IMR-90 (cell line): ENCODE measurements around the gene ZNF783. TPM values are rescaled to one million over a fixed set of nuclear protein-coding genes. Genes with fewer than 3 reads are reported as not detected.

Experiments
- ATAC-seq: fragments of 200-7000 bp; cut with Tn5 transposase; 2 replicates; pipeline ENCODE4 v1.9.1; 2020; ENCODE audit warnings: low read depth, mild to moderate bottlenecking, moderate library complexity
- BruUV-seq: library from RNA; stranded (reverse); fragments of 400-500 nt; replicated peaks from 2 replicates; lab custom pipeline; 2021; lab: Mats Ljungman, UMichigan
- CTCF ChIA-PET: fragments of 300-600 bp; formaldehyde crosslinking; extraction: SDS; loops from one replicate; lab custom pipeline; 2021; ENCODE audit warnings: antibody characterized with exemption; lab: Yijun Ruan, JAX
- POLR2A ChIA-PET: fragments of 300-600 bp; sonication (Branson Sonifier 250); formaldehyde crosslinking; loops from one replicate; lab custom pipeline; 2022; ENCODE audit warnings: antibody characterized with exemption; ENCODE audit not compliant: unreplicated experiment; lab: Charles Lee
- DNase-seq: peaks from one replicate; pipeline ENCODE4 v3.0.0; 2013
- H2AFZ ChIP-seq: replicated peaks from 2 replicates; pipeline ENCODE3; 2013; ENCODE audit warnings: low read length, mild to moderate bottlenecking; ENCODE audit not compliant: poor library complexity
- H2AK5ac ChIP-seq: 2 replicates; pipeline ENCODE4 v1.6.1; 2013; ENCODE audit warnings: low read depth, low read length, inconsistent platforms
- H2AK9ac ChIP-seq: replicated peaks from 2 replicates; pipeline ENCODE3; 2013; ENCODE audit warnings: mild to moderate bottlenecking, low read depth, low read length, moderate library complexity; ENCODE audit not compliant: poor library complexity
- H2BK120ac ChIP-seq: 2 replicates; pipeline ENCODE4 v1.6.1; 2013; ENCODE audit warnings: low read depth, low read length, inconsistent platforms
- H2BK15ac ChIP-seq: 3 replicates; pipeline ENCODE4 v1.6.1; 2013; ENCODE audit warnings: low read depth, low read length, inconsistent platforms
- H2BK20ac ChIP-seq: 2 replicates; pipeline ENCODE4 v1.6.1; 2013; ENCODE audit warnings: low read depth, mild to moderate bottlenecking, inconsistent platforms, low read length, moderate library complexity
- H2BK5ac ChIP-seq: 2 replicates; pipeline ENCODE4 v1.6.1; 2013; ENCODE audit warnings: mild to moderate bottlenecking, low read depth, low read length, inconsistent platforms; ENCODE audit not compliant: poor library complexity, severe bottlenecking
- H3K14ac ChIP-seq: replicated peaks from 2 replicates; pipeline ENCODE4 v1.6.1; 2013; ENCODE audit warnings: low read depth, low read length, inconsistent platforms
- H3K18ac ChIP-seq: 2 replicates; pipeline ENCODE4 v1.6.1; 2013; ENCODE audit warnings: low read depth, low read length, control low read depth
- H3K23ac ChIP-seq: 2 replicates; pipeline ENCODE4 v1.6.1; 2013; ENCODE audit warnings: low read depth, low read length, inconsistent platforms
- H3K27ac ChIP-seq: 2 replicates; pipeline ENCODE4 v1.5.1; 2013; ENCODE audit warnings: mild to moderate bottlenecking, control low read depth, low read length; ENCODE audit not compliant: insufficient read depth
- H3K27me3 ChIP-seq: 2 replicates; pipeline ENCODE4 v1.6.1; 2013; ENCODE audit warnings: low read length; ENCODE audit not compliant: control insufficient read depth, insufficient read depth
- H3K36me3 ChIP-seq: 2 replicates; pipeline ENCODE4 v1.6.1; 2013; ENCODE audit warnings: low read length, mixed read lengths; ENCODE audit not compliant: control insufficient read depth, insufficient read depth
- H3K4ac ChIP-seq: 2 replicates; pipeline ENCODE4 v1.6.1; 2013; ENCODE audit warnings: low read depth, low read length, inconsistent platforms
- H3K4me1 ChIP-seq: 2 replicates; pipeline ENCODE4 v1.6.1; 2013; ENCODE audit warnings: low read length, mixed read lengths; ENCODE audit not compliant: control insufficient read depth, insufficient read depth
- H3K4me2 ChIP-seq: 2 replicates; pipeline ENCODE4 v1.6.1; 2013; ENCODE audit warnings: low read depth, mild to moderate bottlenecking, control low read depth, low read length, moderate library complexity
- H3K4me3 ChIP-seq: 2 replicates; pipeline ENCODE4 v1.5.1; 2013; ENCODE audit warnings: low read depth, mild to moderate bottlenecking, control low read depth, low read length, moderate library complexity; ENCODE audit not compliant: insufficient read depth
- H3K56ac ChIP-seq: 2 replicates; pipeline ENCODE4 v1.6.1; 2013; ENCODE audit warnings: low read length, inconsistent platforms; ENCODE audit not compliant: insufficient read depth; ENCODE audit errors: extremely low read depth
- H3K79me1 ChIP-seq, 2 experiments: 2 replicates each; pipeline ENCODE4 v1.6.1; 2013; ENCODE audit warnings: low read length in 2 of 2, inconsistent platforms in 1 of 2, low read depth in 1 of 2
- H3K9ac ChIP-seq: 2 replicates; pipeline ENCODE4 v1.6.1; 2013; ENCODE audit warnings: low read depth, low read length, control low read depth
- H3K9me1 ChIP-seq: 2 replicates; pipeline ENCODE4 v1.6.1; 2013; ENCODE audit warnings: low read length, inconsistent platforms; ENCODE audit not compliant: insufficient read depth
- H3K9me3 ChIP-seq: 2 replicates; pipeline ENCODE4 v1.6.1; 2013; ENCODE audit warnings: low read length; ENCODE audit not compliant: control insufficient read depth, insufficient read depth
- H4K20me1 ChIP-seq: 2 replicates; pipeline ENCODE4 v1.6.1; 2013; ENCODE audit warnings: low read length, inconsistent platforms; ENCODE audit not compliant: insufficient read depth
- H4K5ac ChIP-seq: 2 replicates; pipeline ENCODE4 v1.6.1; 2013; ENCODE audit warnings: mild to moderate bottlenecking, low read depth, low read length, control low read depth
- H4K8ac ChIP-seq, 2 experiments: 2 replicates each; pipeline ENCODE4 v1.6.1; 2013; ENCODE audit warnings: low read depth in 2 of 2, low read length in 2 of 2, control low read depth in 1 of 2, inconsistent platforms in 1 of 2
- H4K91ac ChIP-seq: 2 replicates; pipeline ENCODE4 v1.6.1; 2013; ENCODE audit warnings: low read depth, low read length, inconsistent platforms; ENCODE audit not compliant: insufficient read depth
- CHD1 ChIP-seq: IDR thresholded peaks from 2 replicates; pipeline ENCODE4 v1.6.1; 2012; ENCODE audit warnings: low read depth, low read length, improper control_type of control experiment
- NFE2L2 ChIP-seq: fragments of 150-350 bp; IDR thresholded peaks from 2 replicates; pipeline ENCODE4 v1.6.1; 2016; ENCODE audit warnings: low read depth, mild to moderate bottlenecking, low read length
- RFX5 ChIP-seq: IDR thresholded peaks from 2 replicates; pipeline ENCODE4 v1.8.0; 2012; ENCODE audit warnings: low read depth, mild to moderate bottlenecking, low read length, moderate library complexity
- USF2 ChIP-seq: fragments of 150-350 bp; IDR thresholded peaks from 2 replicates; pipeline ENCODE4 v1.6.1; 2017; ENCODE audit warnings: mild to moderate bottlenecking, antibody characterized with exemption, low read length, low read depth
- WGBS, 2 experiments: methylation state at CpG; one replicate each; pipeline versions ENCODE4 v1.1.5 to v1.1.7; 2013; ENCODE audit warnings: missing lambda C conversion rate in 2 of 2; ENCODE audit not compliant: insufficient read length in 1 of 2; ENCODE audit errors: extremely low coverage in 2 of 2; 5-methylcytosine and 5-hydroxymethylcytosine counted together
- dilution Hi-C: fragments of 300-500 bp; cut with HindIII; formaldehyde crosslinking; loops from one replicate; pipeline ENCODE4 v1.14.3; 2018; ENCODE audit warnings: low sequenced_read_pairs; ENCODE audit not compliant: unreplicated experiment
- in situ Hi-C: fragments of 300-500 bp; cut with MboI; formaldehyde crosslinking; loops from 3 replicates; pipeline ENCODE4 v1.14.3; 2019; ENCODE audit warnings: low sequenced_read_pairs, inconsistent platforms, mixed read lengths
- intact Hi-C: fragments of 100-400 bp; cut with micrococcal nuclease; formaldehyde crosslinking; loops from 2 replicates; pipeline ENCODE4 v1.10.0; 2022
- polyA plus RNA-seq, 3 experiments: library from polyadenylated mRNA; depleted of rRNA; stranded (reverse); fragments of >200 nt; gene quantifications; 2 replicates each; pipeline ENCODE4 v1.2.3, GENCODE V29; 2012; ENCODE audit warnings: low replicate concordance in 1 of 3
- total RNA-seq: library from RNA; depleted of rRNA; stranded (reverse); fragments of >200 nt; gene quantifications from 2 replicates; pipeline ENCODE4 v1.2.3, GENCODE V29; 2012

The ZNF783 gene
- total and polyA plus RNA-seq, 2 of the 4 experiments (the other 2 are of a cell fraction), result 2.3 to 7.2 TPM

GRCh38 chr7:149302865-149303264 is 40.9 kb downstream of the ZNF783 start:
- H4K20me1 ChIP-seq, result no peaks in the 10 kb centered on the region
- H2BK120ac ChIP-seq, result no peak overlapping the region
- no peak overlapping the region for H3K4ac ChIP-seq
- no peak overlapping the region for H3K4me3 ChIP-seq
- intact Hi-C loops (no loop called here), in situ Hi-C loops (no loop called here), dilution Hi-C loops (no loop called here)
- no peak overlapping the region for H2AFZ ChIP-seq
- no peaks in the 10 kb centered on the region for H3K4me1 ChIP-seq
- no CpG with 5 or more reads among the region's 2 CpGs for WGBS, 2 experiments
- H3K9me1 ChIP-seq, result no peaks in the 10 kb centered on the region; the same call in 1 of the 2 replicates
- H2AK5ac ChIP-seq, result no peak overlapping the region
- DNase-seq (no peak), ATAC-seq (no peak)
- no peak overlapping the region for H3K27ac ChIP-seq
- H4K5ac ChIP-seq, result no peak overlapping the region
- H2BK5ac ChIP-seq, result no peak overlapping the region
- H3K9me3 ChIP-seq, result no peaks in the 10 kb centered on the region
- H3K23ac ChIP-seq, result no peak overlapping the region
- H2BK20ac ChIP-seq, result no peak overlapping the region
- no peak overlapping the region for H3K18ac ChIP-seq
- H3K4me2 ChIP-seq, result no peak overlapping the region
- H2BK15ac ChIP-seq, result no peak overlapping the region
- no peaks in the 10 kb centered on the region; the same call in 1 of the 2 replicates for H3K27me3 ChIP-seq
- no peak overlapping the region for H2AK9ac ChIP-seq
- no peak overlapping the region for H3K56ac ChIP-seq
- no peaks in the 10 kb centered on the region for H3K36me3 ChIP-seq
- TF ChIP-seq USF2 (no peak), CHD1 (no peak), NFE2L2 (no peak), RFX5 (no peak)
- ChIA-PET CTCF (no interaction called here), POLR2A (no interaction called here)
- no peak overlapping the region for H3K14ac ChIP-seq
- H4K8ac ChIP-seq, result no peak overlapping the region
- no peaks in the 10 kb centered on the region for H3K79me1 ChIP-seq
- no peak overlapping the region for H4K91ac ChIP-seq
- BruUV-seq, result no TSS peak
- H3K9ac ChIP-seq, result no peak overlapping the region
